HEK293 (cell line): ENCODE data around the gene KIAA0586.

Experiments used
- ZNF146 ChIP-seq: fragments of 450-650 bp; formaldehyde crosslinking; IDR thresholded peaks from 2 replicates; pipeline ENCODE4 v1.5.1; 2016; ENCODE audit warnings: missing biosample characterization, missing genetic modification characterization
- ZNF24 ChIP-seq: fragments of 450-650 bp; formaldehyde crosslinking; IDR thresholded peaks from 2 replicates; pipeline ENCODE4 v1.5.1; 2016; ENCODE audit warnings: missing biosample characterization, missing genetic modification characterization
- ZNF768 ChIP-seq: fragments of 450-650 bp; formaldehyde crosslinking; IDR thresholded peaks from 2 replicates; pipeline ENCODE4 v1.5.1; 2018; ENCODE audit warnings: missing biosample characterization, mild to moderate bottlenecking, missing genetic modification characterization
- TF ChIP-seq, protein P1 (sequence below): fragments of 450-650 bp; formaldehyde crosslinking; IDR thresholded peaks from 2 replicates; pipeline ENCODE4 v1.5.1; 2016; ENCODE audit warnings: missing biosample characterization, missing genetic modification characterization
- TF ChIP-seq, protein P2 (sequence below): fragments of 450-650 bp; formaldehyde crosslinking; IDR thresholded peaks from 2 replicates; pipeline ENCODE4 v1.5.1; 2016; ENCODE audit warnings: missing biosample characterization, missing genetic modification characterization
- TF ChIP-seq, protein P3 (sequence below): fragments of 450-650 bp; formaldehyde crosslinking; IDR thresholded peaks from 2 replicates; pipeline ENCODE4 v1.5.1; 2016; ENCODE audit warnings: missing biosample characterization, missing genetic modification characterization
- TF ChIP-seq, protein P4 (sequence below): fragments of 450-650 bp; formaldehyde crosslinking; IDR thresholded peaks from 2 replicates; pipeline ENCODE4 v1.5.1; 2016; ENCODE audit warnings: missing biosample characterization, missing genetic modification characterization, borderline replicate concordance
- TF ChIP-seq, protein P5 (sequence below): fragments of 450-650 bp; formaldehyde crosslinking; IDR thresholded peaks from 2 replicates; pipeline ENCODE4 v1.5.1; 2016; ENCODE audit warnings: missing biosample characterization, missing genetic modification characterization
- TF ChIP-seq, protein P6 (sequence below): fragments of 450-650 bp; formaldehyde crosslinking; IDR thresholded peaks from 2 replicates; pipeline ENCODE4 v1.5.1; 2016; ENCODE audit warnings: missing biosample characterization, missing genetic modification characterization

DNA sequence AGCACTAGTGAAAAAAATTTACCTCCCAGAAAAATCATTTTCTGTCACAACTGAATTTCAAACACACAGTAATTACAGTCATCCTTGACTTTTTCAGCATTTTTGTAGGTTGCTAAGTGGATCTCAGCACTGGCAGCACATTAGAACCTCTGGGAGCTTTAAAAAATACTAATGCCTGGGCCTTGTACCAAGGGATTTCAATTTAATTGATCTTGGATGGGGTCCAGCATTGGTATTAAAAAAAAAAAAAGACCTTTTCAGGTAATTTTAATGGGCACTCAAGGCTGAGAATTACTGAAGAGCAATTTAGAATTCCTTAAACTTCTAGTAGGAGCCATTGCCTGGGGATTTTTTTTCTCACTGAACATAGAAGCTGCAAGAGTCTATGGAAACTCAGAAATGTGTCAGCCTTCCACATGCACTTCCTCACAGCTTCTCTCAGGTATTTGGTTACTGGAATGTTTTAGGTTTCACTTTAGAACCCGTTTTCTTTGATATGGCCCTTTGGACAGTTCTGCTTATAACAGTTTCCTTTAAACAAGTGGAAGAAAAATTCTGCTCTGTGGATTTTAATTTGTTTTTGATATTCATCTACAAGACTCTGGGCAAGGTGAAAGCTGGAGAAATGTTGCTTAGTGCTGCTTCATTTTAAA lies 121.7 kb downstream of the KIAA0586 start:
- TF ChIP-seq, protein P1, sequence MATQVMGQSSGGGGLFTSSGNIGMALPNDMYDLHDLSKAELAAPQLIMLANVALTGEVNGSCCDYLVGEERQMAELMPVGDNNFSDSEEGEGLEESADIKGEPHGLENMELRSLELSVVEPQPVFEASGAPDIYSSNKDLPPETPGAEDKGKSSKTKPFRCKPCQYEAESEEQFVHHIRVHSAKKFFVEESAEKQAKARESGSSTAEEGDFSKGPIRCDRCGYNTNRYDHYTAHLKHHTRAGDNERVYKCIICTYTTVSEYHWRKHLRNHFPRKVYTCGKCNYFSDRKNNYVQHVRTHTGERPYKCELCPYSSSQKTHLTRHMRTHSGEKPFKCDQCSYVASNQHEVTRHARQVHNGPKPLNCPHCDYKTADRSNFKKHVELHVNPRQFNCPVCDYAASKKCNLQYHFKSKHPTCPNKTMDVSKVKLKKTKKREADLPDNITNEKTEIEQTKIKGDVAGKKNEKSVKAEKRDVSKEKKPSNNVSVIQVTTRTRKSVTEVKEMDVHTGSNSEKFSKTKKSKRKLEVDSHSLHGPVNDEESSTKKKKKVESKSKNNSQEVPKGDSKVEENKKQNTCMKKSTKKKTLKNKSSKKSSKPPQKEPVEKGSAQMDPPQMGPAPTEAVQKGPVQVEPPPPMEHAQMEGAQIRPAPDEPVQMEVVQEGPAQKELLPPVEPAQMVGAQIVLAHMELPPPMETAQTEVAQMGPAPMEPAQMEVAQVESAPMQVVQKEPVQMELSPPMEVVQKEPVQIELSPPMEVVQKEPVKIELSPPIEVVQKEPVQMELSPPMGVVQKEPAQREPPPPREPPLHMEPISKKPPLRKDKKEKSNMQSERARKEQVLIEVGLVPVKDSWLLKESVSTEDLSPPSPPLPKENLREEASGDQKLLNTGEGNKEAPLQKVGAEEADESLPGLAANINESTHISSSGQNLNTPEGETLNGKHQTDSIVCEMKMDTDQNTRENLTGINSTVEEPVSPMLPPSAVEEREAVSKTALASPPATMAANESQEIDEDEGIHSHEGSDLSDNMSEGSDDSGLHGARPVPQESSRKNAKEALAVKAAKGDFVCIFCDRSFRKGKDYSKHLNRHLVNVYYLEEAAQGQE (tag by site-specific recombination): no peak
- TF ChIP-seq, protein P2, sequence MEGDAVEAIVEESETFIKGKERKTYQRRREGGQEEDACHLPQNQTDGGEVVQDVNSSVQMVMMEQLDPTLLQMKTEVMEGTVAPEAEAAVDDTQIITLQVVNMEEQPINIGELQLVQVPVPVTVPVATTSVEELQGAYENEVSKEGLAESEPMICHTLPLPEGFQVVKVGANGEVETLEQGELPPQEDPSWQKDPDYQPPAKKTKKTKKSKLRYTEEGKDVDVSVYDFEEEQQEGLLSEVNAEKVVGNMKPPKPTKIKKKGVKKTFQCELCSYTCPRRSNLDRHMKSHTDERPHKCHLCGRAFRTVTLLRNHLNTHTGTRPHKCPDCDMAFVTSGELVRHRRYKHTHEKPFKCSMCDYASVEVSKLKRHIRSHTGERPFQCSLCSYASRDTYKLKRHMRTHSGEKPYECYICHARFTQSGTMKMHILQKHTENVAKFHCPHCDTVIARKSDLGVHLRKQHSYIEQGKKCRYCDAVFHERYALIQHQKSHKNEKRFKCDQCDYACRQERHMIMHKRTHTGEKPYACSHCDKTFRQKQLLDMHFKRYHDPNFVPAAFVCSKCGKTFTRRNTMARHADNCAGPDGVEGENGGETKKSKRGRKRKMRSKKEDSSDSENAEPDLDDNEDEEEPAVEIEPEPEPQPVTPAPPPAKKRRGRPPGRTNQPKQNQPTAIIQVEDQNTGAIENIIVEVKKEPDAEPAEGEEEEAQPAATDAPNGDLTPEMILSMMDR (tag by site-specific recombination): no peak
- TF ChIP-seq ZNF24 (tag by site-specific recombination) (no peak), ZNF768 (tag by site-specific recombination) (no peak), ZNF146 (tag by site-specific recombination) (no peak)
- TF ChIP-seq, protein P3, sequence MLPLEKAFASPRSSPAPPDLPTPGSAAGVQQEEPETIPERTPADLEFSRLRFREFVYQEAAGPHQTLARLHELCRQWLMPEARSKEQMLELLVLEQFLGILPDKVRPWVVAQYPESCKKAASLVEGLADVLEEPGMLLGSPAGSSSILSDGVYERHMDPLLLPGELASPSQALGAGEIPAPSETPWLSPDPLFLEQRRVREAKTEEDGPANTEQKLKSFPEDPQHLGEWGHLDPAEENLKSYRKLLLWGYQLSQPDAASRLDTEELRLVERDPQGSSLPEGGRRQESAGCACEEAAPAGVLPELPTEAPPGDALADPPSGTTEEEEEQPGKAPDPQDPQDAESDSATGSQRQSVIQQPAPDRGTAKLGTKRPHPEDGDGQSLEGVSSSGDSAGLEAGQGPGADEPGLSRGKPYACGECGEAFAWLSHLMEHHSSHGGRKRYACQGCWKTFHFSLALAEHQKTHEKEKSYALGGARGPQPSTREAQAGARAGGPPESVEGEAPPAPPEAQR (tag by site-specific recombination): no peak
- TF ChIP-seq, protein P4, sequence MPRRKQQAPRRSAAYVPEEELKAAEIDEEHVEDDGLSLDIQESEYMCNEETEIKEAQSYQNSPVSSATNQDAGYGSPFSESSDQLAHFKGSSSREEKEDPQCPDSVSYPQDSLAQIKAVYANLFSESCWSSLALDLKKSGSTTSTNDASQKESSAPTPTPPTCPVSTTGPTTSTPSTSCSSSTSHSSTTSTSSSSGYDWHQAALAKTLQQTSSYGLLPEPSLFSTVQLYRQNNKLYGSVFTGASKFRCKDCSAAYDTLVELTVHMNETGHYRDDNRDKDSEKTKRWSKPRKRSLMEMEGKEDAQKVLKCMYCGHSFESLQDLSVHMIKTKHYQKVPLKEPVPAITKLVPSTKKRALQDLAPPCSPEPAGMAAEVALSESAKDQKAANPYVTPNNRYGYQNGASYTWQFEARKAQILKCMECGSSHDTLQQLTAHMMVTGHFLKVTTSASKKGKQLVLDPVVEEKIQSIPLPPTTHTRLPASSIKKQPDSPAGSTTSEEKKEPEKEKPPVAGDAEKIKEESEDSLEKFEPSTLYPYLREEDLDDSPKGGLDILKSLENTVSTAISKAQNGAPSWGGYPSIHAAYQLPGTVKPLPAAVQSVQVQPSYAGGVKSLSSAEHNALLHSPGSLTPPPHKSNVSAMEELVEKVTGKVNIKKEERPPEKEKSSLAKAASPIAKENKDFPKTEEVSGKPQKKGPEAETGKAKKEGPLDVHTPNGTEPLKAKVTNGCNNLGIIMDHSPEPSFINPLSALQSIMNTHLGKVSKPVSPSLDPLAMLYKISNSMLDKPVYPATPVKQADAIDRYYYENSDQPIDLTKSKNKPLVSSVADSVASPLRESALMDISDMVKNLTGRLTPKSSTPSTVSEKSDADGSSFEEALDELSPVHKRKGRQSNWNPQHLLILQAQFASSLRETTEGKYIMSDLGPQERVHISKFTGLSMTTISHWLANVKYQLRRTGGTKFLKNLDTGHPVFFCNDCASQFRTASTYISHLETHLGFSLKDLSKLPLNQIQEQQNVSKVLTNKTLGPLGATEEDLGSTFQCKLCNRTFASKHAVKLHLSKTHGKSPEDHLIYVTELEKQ: no peak
- TF ChIP-seq, protein P5, sequence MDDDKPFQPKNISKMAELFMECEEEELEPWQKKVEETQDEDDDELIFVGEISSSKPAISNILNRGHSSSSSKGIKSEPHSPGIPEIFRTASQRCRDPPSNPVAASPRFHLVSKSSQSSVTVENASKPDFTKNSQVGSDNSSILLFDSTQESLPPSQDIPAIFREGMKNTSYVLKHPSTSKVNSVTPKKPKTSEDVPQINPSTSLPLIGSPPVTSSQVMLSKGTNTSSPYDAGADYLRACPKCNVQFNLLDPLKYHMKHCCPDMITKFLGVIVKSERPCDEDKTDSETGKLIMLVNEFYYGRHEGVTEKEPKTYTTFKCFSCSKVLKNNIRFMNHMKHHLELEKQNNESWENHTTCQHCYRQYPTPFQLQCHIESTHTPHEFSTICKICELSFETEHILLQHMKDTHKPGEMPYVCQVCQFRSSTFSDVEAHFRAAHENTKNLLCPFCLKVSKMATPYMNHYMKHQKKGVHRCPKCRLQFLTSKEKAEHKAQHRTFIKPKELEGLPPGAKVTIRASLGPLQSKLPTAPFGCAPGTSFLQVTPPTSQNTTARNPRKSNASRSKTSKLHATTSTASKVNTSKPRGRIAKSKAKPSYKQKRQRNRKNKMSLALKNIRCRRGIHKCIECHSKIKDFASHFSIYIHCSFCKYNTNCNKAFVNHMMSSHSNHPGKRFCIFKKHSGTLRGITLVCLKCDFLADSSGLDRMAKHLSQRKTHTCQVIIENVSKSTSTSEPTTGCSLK (tag by site-specific recombination): no peak
- TF ChIP-seq, protein P6, sequence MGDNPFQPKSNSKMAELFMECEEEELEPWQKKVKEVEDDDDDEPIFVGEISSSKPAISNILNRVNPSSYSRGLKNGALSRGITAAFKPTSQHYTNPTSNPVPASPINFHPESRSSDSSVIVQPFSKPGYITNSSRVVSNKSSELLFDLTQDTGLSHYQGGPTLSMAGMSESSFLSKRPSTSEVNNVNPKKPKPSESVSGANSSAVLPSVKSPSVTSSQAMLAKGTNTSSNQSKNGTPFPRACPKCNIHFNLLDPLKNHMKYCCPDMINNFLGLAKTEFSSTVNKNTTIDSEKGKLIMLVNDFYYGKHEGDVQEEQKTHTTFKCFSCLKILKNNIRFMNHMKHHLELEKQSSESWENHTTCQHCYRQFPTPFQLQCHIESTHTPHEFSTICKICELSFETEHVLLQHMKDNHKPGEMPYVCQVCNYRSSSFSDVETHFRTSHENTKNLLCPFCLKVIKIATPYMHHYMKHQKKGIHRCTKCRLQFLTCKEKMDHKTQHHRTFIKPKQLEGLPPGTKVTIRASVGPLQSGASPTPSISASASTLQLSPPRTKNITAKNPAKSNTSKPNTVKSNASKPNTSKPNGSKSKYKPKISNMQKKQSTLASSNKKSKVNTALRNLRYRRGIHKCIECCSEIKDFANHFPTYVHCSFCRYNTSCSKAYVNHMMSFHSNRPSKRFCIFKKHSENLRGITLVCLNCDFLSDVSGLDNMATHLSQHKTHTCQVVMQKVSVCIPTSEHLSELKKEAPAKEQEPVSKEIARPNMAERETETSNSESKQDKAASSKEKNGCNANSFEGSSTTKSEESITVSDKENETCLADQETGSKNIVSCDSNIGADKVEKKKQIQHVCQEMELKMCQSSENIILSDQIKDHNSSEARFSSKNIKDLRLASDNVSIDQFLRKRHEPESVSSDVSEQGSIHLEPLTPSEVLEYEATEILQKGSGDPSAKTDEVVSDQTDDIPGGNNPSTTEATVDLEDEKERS: no peak
